ENCODE data around the gene RABGGTB.

- TF ChIP-seq GATA2 (IDR thresholded peaks at IDR 0.05; ENCODE audit: low read depth, low read length) = no peak
- no peak for TF ChIP-seq GATA3 (IDR thresholded peaks at IDR 0.05; ENCODE audit: low read depth, low read length)
Measured at GRCh38 chr1:75836528-75837100, 50.6 kb downstream of the RABGGTB start.

Data from SH-SY5Y (cell line).